GM19099 (cell line): Measurements from ENCODE around the gene HOMEZ.
A peak's percentile ranks its signal among the peaks of the same experiment; 100 is the strongest.

Experiments used
- POLR2A ChIP-seq: IDR thresholded peaks from 3 replicates; pipeline ENCODE4 v1.6.1; 2011; ENCODE audit warnings: low read depth; ENCODE audit not compliant: insufficient read length; ENCODE audit errors: extremely low read depth

Gene HOMEZ, protein sequence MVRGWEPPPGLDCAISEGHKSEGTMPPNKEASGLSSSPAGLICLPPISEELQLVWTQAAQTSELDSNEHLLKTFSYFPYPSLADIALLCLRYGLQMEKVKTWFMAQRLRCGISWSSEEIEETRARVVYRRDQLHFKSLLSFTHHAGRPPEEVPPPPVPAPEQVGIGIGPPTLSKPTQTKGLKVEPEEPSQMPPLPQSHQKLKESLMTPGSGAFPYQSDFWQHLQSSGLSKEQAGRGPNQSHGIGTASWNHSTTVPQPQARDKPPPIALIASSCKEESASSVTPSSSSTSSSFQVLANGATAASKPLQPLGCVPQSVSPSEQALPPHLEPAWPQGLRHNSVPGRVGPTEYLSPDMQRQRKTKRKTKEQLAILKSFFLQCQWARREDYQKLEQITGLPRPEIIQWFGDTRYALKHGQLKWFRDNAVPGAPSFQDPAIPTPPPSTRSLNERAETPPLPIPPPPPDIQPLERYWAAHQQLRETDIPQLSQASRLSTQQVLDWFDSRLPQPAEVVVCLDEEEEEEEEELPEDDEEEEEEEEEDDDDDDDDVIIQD

GRCh38 chr14:23286020-23286901, at the start of gene HOMEZ:
Gene HOMEZ, minus strand, starts transcription at chr14:23286132. Its CDS starts 180 bp downstream, at chr14:23285952.
- TF ChIP-seq POLR2A = peak; percentile 76

GRCh38 chr14:23335623-23336022, 49.7 kb upstream of the HOMEZ start:
- TF ChIP-seq POLR2A = no peak

GRCh38 chr14:23327947-23328744, 42.2 kb upstream of the HOMEZ start:
- TF ChIP-seq POLR2A = no peak

DNA sequence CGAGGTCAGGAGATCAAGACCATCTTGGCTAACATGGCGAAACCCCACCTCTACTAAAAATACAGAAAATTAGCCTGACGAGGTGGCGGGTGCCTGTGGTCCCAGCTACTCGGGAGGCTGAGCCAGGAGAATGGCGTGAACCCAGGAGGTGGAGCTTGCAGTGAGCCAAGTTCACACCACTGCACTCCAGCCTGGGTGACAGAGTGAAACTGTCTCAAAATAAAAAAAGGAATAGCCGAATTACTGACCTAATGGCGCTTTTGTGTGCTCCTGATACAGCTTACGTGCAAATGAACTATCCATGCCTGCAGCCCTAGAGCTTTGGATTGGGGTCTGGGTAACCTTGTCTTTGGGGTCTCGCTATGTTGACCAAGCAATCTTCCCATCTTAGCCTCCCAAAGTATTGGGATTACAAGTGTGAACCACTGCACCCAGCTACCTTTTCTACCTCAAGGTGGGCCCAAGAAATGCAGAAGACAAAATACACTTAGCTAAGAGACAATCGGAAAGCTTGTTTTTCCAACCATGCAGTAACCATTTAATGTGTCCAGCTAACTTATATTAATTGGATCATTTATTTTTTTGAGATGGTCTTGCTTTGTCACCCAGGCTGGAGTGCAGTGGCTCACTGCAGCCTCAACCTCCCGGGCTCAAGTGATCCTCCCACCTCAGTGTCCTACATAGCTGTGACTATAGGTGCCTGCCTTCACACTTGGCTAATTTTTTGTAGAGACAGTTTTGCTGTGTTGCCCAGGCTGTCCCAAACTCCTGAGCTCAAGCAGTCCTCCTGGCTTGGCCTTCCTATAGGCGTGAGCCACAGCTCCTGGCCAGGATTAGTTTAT, 40.8 kb upstream of the HOMEZ start:
- peak; percentile 27 for TF ChIP-seq POLR2A

- no peak for TF ChIP-seq POLR2A
These were observed 39.1 kb upstream of the HOMEZ start for GRCh38 chr14:23324993-23325392.

DNA sequence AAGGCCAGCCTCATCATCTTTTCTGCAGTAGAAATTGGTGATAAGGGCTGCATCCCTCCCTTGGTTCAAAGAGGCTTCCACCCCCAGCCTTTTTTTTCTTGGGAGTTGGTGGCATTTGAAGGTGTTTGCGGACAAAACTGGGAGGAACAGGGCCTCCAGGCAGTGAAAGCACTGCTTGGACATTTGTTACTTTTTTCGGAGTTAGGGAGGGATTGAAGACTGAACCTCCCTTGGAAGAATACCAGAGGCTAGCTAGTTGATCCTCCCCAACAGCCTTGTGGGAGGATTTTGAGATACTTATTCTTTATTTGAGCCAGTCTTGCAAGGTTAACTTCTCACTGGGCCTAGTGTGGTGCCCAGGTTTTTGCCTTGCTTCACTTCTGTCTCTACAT, 38.5 kb upstream of the HOMEZ start:
- TF ChIP-seq POLR2A = no peak

DNA sequence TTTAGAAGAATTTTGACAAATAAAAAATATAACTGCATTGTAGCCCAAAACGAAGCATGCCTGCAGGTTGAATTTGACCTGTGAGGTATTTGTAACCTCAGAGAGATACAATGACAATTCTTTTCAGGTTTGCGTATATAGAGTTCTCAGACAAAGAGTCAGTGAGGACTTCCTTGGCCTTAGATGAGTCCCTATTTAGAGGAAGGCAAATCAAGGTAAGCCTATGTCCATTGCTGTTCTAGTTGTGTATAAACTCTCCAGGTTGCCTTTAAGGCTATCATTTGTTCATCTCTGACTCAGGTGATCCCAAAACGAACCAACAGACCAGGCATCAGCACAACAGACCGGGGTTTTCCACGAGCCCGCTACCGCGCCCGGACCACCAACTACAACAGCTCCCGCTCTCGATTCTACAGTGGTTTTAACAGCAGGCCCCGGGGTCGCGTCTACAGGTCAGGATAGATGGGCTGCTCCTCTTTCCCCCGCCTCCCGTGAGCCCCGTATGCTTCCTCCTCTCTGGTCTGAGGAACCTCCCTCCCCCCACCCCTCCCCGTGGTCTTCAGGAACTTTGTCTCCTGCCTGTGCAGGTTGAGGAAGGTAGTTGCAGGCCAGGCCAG, 38.0 kb upstream of the HOMEZ start:
- no peak for TF ChIP-seq POLR2A

- no peak for TF ChIP-seq POLR2A
These were observed 36.9 kb upstream of the HOMEZ start for GRCh38 chr14:23322568-23323517.

DNA sequence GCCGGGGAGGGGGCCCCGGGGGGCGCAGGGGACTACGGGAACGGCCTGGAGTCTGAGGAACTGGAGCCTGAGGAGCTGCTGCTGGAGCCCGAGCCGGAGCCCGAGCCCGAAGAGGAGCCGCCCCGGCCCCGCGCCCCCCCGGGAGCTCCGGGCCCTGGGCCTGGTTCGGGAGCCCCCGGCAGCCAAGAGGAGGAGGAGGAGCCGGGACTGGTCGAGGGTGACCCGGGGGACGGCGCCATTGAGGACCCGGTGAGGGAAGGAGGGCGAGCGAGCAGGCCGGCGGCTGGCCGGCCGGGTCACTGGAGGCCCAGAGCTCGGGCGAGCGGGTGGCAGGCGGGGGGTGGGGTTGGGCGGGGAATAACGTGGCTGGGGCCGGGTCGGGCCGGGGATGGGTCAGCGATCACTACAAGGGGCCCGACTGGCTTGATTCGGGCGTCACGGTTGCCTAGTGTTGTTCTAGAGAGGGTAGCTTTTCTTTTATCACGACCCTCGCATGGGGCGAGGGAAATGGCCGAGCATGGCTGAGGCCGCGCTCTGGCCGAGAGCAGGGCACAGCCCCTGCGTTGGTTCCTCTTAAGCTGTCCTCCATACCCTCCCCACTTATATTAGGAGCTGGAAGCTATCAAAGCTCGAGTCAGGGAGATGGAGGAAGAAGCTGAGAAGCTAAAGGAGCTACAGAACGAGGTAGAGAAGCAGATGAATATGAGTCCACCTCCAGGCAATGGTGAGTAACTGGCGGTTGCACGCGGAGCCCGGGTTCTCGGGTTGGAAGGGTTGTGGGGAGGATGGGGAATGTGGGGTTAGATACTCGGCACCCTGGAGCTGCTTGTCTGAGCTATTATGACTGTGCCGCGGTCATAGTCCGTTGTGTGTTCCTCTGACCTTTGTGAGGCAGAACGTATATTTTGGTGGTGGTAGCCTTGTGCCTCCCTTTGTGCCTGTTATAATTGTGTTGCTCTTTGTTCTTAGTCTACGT, 35.9 kb upstream of the HOMEZ start:
- peak; percentile 19 for TF ChIP-seq POLR2A

DNA sequence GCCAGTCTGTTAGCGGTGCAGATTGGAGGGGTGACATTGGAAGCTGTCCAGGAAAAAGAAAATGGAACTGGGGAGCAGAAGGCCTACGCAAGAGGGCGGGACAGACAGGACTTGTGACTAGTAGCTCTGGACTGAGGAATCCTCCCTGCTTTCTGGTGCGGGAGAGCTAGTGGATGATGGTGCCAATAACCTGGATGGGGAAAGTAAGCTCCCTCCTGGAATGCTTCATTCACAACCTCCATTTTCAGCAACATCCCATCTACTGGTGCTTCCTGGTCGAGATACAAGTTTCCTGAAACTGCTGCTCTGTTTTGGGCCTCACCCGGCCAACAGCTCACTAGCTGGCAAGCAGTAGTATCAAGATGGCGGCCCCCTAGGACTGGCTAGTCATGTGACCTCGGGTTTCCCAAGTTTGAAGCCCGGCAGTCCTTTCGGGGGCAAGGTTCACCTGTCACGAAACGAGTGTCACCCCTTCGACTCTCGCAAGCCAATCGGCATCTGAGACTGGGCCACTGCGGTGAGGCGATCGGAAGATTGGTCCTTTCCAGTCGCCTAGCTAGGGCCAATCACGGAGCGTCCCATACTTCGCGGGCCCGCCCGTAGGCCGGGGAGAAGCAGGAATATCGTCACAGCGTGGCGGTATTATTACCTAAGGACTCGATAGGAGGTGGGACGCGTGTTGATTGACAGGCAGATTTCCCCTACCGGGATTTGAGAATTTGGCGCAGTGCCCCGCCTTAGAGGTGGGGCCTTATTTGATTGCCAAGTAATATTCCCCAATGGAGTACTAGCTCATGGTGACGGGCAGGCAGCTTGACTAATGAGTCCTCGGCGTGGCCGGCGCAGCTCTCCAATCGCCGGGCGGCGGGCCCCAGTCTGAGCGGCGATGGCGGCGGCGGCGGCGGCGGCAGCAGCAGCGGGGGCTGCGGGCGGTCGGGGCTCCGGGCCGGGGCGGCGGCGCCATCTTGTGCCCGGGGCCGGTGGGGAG, 34.9 kb upstream of the HOMEZ start, which contains the start of gene PABPN1:
Gene PABPN1, plus strand, starts transcription at position 874 of the 988 bp plus-strand sequence. Its CDS starts 13 bp downstream, at position 887.
- TF ChIP-seq POLR2A = peak; percentile 72
